Osteocyte (in vitro differentiated cells): ENCODE data around the gene RAB25. TPM values are rescaled to one million over a fixed set of nuclear protein-coding genes. Genes with fewer than 3 reads are reported as not detected.

Source experiments
- DNase-seq: peaks from one replicate; pipeline ENCODE4 v3.0.0; 2021; ENCODE audit warnings: mixed read lengths; ENCODE audit not compliant: unreplicated experiment; ENCODE audit errors: extremely low spot score
- H3K27ac Mint-ChIP-seq: one replicate; pipeline ENCODE4 v1.8.0; 2021; ENCODE audit warnings: mild to moderate bottlenecking, mixed read lengths; ENCODE audit not compliant: unreplicated experiment
- H3K27me3 Mint-ChIP-seq: one replicate; pipeline ENCODE4 v1.8.0; 2021; ENCODE audit warnings: mixed read lengths; ENCODE audit not compliant: unreplicated experiment
- H3K36me3 Mint-ChIP-seq: one replicate; pipeline ENCODE4 v1.8.0; 2021; ENCODE audit warnings: mixed read lengths; ENCODE audit not compliant: unreplicated experiment
- H3K4me1 Mint-ChIP-seq: one replicate; pipeline ENCODE4 v1.8.0; 2021; ENCODE audit warnings: mixed read lengths; ENCODE audit not compliant: unreplicated experiment
- H3K4me3 Mint-ChIP-seq: one replicate; pipeline ENCODE4 v1.8.0; 2021; ENCODE audit warnings: mild to moderate bottlenecking, moderate library complexity, mixed read lengths; ENCODE audit not compliant: unreplicated experiment
- H3K9me3 Mint-ChIP-seq: one replicate; pipeline ENCODE4 v1.8.0; 2021; ENCODE audit warnings: mixed read lengths; ENCODE audit not compliant: unreplicated experiment
- total RNA-seq: library from RNA; stranded (reverse); gene quantifications from 2 replicates; pipeline ENCODE4 v1.2.1, GENCODE V29; 2021
- TF ChIP-seq, protein P1 (sequence below): fragments of 200-600 bp; sonication (generic); IDR thresholded peaks from 2 replicates; pipeline ENCODE4 v1.5.0; 2021; ENCODE audit warnings: antibody characterized with exemption, mild to moderate bottlenecking, moderate library complexity

The RAB25 gene
- total RNA-seq, 1 donor from 2014 or later: not detected

DNA sequence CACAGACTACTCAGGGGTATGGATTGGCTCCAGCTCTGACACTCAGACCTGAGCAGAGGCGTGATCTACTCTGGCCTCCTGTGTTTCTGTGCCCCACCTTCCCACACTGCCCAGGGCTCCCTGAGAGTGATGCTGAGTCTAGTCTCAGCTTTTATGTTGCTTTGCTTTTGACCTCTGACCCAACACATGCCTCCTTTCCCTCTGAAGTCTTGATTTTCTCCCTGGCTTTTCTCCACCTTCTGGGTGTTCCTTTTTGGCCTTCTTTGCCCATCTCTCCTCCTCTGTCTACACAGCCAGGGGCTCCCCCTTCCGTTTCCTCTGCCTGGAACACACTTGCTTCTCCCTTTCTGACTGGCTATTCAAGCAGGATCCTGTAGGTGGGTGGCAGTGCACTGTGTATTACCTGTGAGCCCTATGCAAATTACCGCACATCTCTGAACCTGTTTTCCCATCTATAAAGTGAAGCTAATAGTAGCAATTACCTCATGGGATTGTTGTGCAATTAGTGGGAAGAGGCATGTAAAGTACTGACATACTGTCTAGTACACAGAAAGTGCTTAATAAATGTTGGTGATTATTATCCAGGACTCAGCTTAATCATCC lies 35.0 kb downstream of the RAB25 start:
- Mint-ChIP-seq H3K27ac (peak overlapping the region; percentile 100), H3K4me1 (peaks cover 31% of the 10 kb centered on the region)

DNA sequence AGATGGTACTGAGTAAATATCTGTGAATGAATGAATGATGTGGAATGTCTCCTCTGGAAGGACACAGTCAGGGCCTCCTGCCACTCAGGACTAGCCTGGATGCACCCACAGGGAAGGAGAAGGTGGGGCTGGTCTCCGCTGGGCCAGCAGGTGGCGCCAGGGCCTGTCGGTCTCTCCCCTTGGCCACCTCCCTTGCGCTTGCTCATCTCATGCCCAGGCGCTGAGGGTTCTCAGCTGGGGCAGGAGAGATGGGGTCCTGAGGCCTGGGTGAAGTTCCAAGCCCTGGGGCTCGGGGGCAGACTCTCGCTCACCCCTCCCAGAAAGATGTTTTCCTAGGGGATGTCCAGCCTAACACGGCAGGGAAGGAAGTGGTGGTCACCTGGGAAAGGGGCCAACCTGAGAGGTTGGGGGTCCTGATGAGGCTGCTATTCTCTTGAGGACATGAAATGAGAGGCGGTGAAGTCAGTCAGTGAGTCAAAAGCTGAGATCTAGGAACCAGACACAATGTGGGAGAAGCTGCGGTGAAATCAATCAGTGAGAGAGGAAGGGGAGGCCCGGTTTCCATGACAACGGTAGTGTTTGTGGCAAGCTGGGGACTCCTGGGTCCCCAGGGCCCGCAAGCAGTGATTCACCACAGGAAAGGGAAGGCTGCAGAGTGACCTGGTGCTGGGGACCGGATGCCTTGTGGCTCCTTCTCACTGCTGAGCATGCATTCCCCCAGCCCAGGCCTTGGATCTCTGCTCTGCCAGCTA lies 35.9 kb downstream of the RAB25 start:
- peak; percentile 97 for DNase-seq
- Mint-ChIP-seq H3K4me3 (peak overlapping the region; percentile 53), H3K36me3 (peaks cover 2% of the 10 kb centered on the region), H3K9me3 (no peaks in the 10 kb centered on the region), H3K27me3 (no peaks in the 10 kb centered on the region), H3K4me1 (peaks cover 35% of the 10 kb centered on the region), H3K27ac (peak overlapping the region; percentile 100)
- TF ChIP-seq, protein P1, sequence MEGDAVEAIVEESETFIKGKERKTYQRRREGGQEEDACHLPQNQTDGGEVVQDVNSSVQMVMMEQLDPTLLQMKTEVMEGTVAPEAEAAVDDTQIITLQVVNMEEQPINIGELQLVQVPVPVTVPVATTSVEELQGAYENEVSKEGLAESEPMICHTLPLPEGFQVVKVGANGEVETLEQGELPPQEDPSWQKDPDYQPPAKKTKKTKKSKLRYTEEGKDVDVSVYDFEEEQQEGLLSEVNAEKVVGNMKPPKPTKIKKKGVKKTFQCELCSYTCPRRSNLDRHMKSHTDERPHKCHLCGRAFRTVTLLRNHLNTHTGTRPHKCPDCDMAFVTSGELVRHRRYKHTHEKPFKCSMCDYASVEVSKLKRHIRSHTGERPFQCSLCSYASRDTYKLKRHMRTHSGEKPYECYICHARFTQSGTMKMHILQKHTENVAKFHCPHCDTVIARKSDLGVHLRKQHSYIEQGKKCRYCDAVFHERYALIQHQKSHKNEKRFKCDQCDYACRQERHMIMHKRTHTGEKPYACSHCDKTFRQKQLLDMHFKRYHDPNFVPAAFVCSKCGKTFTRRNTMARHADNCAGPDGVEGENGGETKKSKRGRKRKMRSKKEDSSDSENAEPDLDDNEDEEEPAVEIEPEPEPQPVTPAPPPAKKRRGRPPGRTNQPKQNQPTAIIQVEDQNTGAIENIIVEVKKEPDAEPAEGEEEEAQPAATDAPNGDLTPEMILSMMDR: peak; percentile 99

More for the DNA sequence above, 35.0 kb downstream of the RAB25 start:
- H3K4me3 Mint-ChIP-seq: no peak overlapping the region
- H3K9me3 Mint-ChIP-seq: no peaks in the 10 kb centered on the region
- H3K27me3 Mint-ChIP-seq: no peaks in the 10 kb centered on the region
- peaks cover 2% of the 10 kb centered on the region for H3K36me3 Mint-ChIP-seq
- TF ChIP-seq, protein P1: no peak
- no peak for DNase-seq

DNA sequence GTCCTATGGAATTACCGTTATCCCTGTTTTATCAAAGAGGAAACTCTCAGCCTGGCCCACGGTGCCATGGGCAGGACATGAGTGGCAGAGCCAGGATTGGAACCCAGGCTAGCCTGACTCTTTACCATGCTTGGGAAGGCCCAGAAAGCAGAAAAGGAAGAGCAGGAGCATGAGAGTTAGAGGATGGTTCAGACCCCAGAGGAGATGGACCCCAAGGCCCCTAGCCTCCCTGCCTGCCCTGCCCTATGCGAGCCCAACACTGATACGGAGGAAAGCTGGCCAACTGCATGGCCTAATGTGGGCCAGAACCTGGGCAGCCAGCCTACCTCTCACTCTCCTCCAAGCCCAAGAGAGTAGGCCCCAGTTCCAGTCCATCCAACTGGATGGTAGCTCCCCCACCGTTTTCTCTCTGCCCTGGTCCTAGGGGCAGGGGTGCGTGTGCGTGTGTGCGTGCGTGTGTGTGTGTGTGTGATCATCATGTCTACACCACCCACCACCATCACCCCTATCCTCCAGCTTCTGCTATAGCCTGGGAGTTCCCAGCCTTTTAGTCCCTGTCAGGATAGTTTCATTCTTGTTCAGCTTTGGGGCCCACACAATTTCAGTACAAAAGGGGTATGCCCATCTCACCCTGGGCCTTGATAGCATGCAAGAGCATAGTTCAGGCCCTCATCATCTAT lies 36.7 kb downstream of the RAB25 start:
- Mint-ChIP-seq H3K27me3 (no peaks in the 10 kb centered on the region), H3K27ac (peak overlapping the region; percentile 100), H3K4me3 (no peak overlapping the region), H3K36me3 (peaks cover under 1% of the 10 kb centered on the region), H3K4me1 (peaks cover 44% of the 10 kb centered on the region), H3K9me3 (no peaks in the 10 kb centered on the region)
- TF ChIP-seq, protein P1: no peak
- no peak for DNase-seq

DNA sequence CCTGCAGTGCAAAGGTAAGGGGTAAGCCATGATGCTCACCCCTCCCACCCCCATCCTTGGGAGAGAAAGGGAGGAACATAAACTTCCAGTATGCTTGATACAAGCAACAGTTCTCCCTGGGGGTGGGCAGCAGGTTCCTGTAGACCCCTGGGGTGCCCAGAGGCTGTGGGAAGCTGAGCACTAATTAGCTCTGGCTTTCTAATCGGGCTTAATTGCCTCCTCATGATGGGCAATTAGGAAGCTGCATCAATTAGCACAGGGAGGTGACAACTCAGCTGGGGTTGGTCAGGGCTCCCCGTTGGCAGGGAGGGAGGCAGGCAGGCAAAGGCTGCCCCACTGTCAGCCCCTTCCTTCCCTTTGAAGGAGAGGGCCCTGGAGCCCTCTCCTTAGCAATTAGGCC lies 37.8 kb downstream of the RAB25 start:
- Mint-ChIP-seq H3K27me3 (no peaks in the 10 kb centered on the region), H3K4me3 (no peak overlapping the region), H3K9me3 (no peaks in the 10 kb centered on the region), H3K27ac (no peak overlapping the region), H3K4me1 (peaks cover 55% of the 10 kb centered on the region), H3K36me3 (no peaks in the 10 kb centered on the region)
- no peak for DNase-seq
- TF ChIP-seq, protein P1: no peak

DNA sequence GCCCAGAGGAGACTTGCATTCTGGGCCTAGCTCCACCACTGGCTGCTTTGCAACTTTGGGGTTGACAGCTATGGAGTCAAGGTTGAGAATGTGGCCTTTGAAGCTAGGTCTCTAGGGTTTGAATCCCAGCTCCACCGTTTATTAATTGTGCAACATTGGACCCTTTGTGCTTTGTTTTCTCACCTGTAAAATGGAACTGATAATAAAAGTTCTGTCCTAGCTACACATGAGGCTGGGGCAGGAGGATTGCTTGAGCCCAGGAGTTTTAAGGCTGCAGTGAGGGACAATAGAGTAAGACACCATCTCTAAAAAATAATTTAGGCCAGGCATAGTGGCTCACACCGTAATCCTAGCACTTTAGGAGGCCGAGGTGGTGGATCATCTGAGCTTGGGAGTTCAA lies 38.3 kb downstream of the RAB25 start:
- Mint-ChIP-seq H3K4me3 (no peak overlapping the region), H3K27me3 (no peaks in the 10 kb centered on the region), H3K9me3 (no peaks in the 10 kb centered on the region), H3K4me1 (peaks cover 60% of the 10 kb centered on the region), H3K27ac (peak overlapping the region; percentile 15), H3K36me3 (no peaks in the 10 kb centered on the region)
- TF ChIP-seq, protein P1: no peak
- DNase-seq: no peak
